Liver (tissue), 9 donors: Measurements from ENCODE around the gene FOXA3. TPM values are rescaled to one million over a fixed set of nuclear protein-coding genes. Genes with fewer than 3 reads are reported as not detected.

Source experiments
- DNase-seq: peaks from one replicate; pipeline ENCODE4 v3.0.0-alpha.2; 2017; ENCODE audit warnings: low spot score
- H3K27ac ChIP-seq, 2 donors: one replicate each; pipeline ENCODE4 v1.7.0; 2013; ENCODE audit warnings: inconsistent platforms in 2 of 2, low read length in 2 of 2, control low read depth in 1 of 2, low read depth in 1 of 2, mild to moderate bottlenecking in 1 of 2
- H3K27me3 ChIP-seq, 4 donors: one replicate each; pipeline versions ENCODE4 v1.6.1 to v1.7.0; 2013; ENCODE audit warnings: low read length in 3 of 4, inconsistent platforms in 1 of 4, mild to moderate bottlenecking in 1 of 4, moderate library complexity in 1 of 4; ENCODE audit not compliant: control insufficient read depth in 4 of 4, insufficient read depth in 4 of 4
- H3K36me3 ChIP-seq, 4 donors: one replicate each; pipeline versions ENCODE4 v1.6.1 to v1.7.0; 2013; ENCODE audit warnings: low read length in 3 of 4, mild to moderate bottlenecking in 3 of 4, low read depth in 1 of 4, moderate library complexity in 1 of 4; ENCODE audit not compliant: control insufficient read depth in 4 of 4, insufficient read depth in 3 of 4
- H3K4me1 ChIP-seq, 4 donors: one replicate each; pipeline versions ENCODE4 v1.6.1 to v1.7.0; 2013; ENCODE audit warnings: low read length in 3 of 4, mild to moderate bottlenecking in 3 of 4, moderate library complexity in 1 of 4; ENCODE audit not compliant: control insufficient read depth in 4 of 4, insufficient read depth in 4 of 4
- H3K4me3 ChIP-seq, 3 donors: one replicate each; pipeline versions ENCODE4 v1.6.1 to v1.7.0; 2013; ENCODE audit warnings: low read length in 3 of 3, control low read depth in 1 of 3, low read depth in 1 of 3, mild to moderate bottlenecking in 1 of 3
- H3K9ac ChIP-seq, 2 donors: one replicate each; pipeline ENCODE4 v1.7.0; 2013; ENCODE audit warnings: low read length in 2 of 2, mild to moderate bottlenecking in 2 of 2, moderate library complexity in 2 of 2, control low read depth in 1 of 2, low read depth in 1 of 2
- H3K9me3 ChIP-seq, 4 donors: one replicate each; pipeline versions ENCODE4 v1.6.1 to v1.7.0; 2013; ENCODE audit warnings: low read length in 3 of 4; ENCODE audit not compliant: control insufficient read depth in 4 of 4
- EGR1 ChIP-seq, 2 donors: IDR thresholded peaks; 2 replicates each; pipeline ENCODE4 v1.6.1; 2016 to 2018; ENCODE audit warnings: antibody characterized with exemption in 2 of 2, low read depth in 2 of 2
- FOXA1 ChIP-seq: IDR thresholded peaks from 2 replicates; pipeline ENCODE4 v1.6.1; 2016; ENCODE audit warnings: antibody characterized with exemption
- FOXA2 ChIP-seq: IDR thresholded peaks from 2 replicates; pipeline ENCODE4 v1.6.1; 2016; ENCODE audit warnings: antibody characterized with exemption
- GABPA ChIP-seq, 2 donors: IDR thresholded peaks in 1 of 2; conservative IDR thresholded peaks in 1 of 2; 2 replicates each; pipeline ENCODE4 v1.6.1; 2016; ENCODE audit warnings: antibody characterized with exemption in 2 of 2, mild to moderate bottlenecking in 1 of 2, moderate library complexity in 1 of 2
- HNF4A ChIP-seq, 2 donors: conservative IDR thresholded peaks; 2 replicates each; pipeline ENCODE4 v1.6.1; 2016; ENCODE audit warnings: antibody characterized with exemption in 2 of 2, mild to moderate bottlenecking in 2 of 2
- HNF4G ChIP-seq: IDR thresholded peaks from 2 replicates; pipeline ENCODE4 v1.6.1; 2016; ENCODE audit warnings: antibody characterized with exemption
- JUND ChIP-seq, 2 donors: IDR thresholded peaks; 2 replicates each; pipeline ENCODE4 v1.6.1; 2016; ENCODE audit warnings: antibody characterized with exemption in 2 of 2
- NR2F2 ChIP-seq: IDR thresholded peaks from 2 replicates; pipeline ENCODE4 v1.6.1; 2016; ENCODE audit warnings: antibody characterized with exemption
- RAD21 ChIP-seq, 2 donors: IDR thresholded peaks; 2 replicates each; pipeline ENCODE4 v1.6.1; 2016; ENCODE audit warnings: antibody characterized with exemption in 2 of 2, mild to moderate bottlenecking in 2 of 2
- RXRA ChIP-seq, 2 donors: IDR thresholded peaks; 2 replicates each; pipeline ENCODE4 v1.6.1; 2017 to 2018; ENCODE audit warnings: antibody characterized with exemption in 2 of 2, mild to moderate bottlenecking in 1 of 2
- SP1 ChIP-seq: IDR thresholded peaks from 2 replicates; pipeline ENCODE4 v1.6.1; 2018; ENCODE audit warnings: antibody characterized with exemption, mild to moderate bottlenecking
- TAF1 ChIP-seq: conservative IDR thresholded peaks from 2 replicates; pipeline ENCODE4 v1.6.1; 2016; ENCODE audit warnings: antibody characterized with exemption, mild to moderate bottlenecking
- YY1 ChIP-seq: IDR thresholded peaks from 2 replicates; pipeline ENCODE4 v1.6.1; 2016; ENCODE audit warnings: antibody characterized with exemption, mild to moderate bottlenecking
- WGBS: extraction: QIAGEN DNeasy Blood & Tissue Kit; methylation state at CpG from one replicate; pipeline ENCODE4 v1.1.7; 2013; 5-methylcytosine and 5-hydroxymethylcytosine counted together
- polyA plus RNA-seq, 2 donors: library from polyadenylated mRNA; stranded (reverse) in 1 of 2; unstranded in 1 of 2; fragments of 200-250 nt in 1 of 2; fragments of >200 nt in 1 of 2; fragmentation: Nextera tagmentation in 1 of 2; extraction: Ambion mirVana in 1 of 2; gene quantifications; one replicate each; pipeline versions ENCODE4 v1.2.1 to v1.2.3, GENCODE V29; 2013 to 2015
- total RNA-seq, 2 donors: library from RNA; depleted of rRNA; stranded (reverse); fragments of >200 nt; gene quantifications; one replicate each; pipeline ENCODE4 v1.2.3, GENCODE V29; 2014
- TF ChIP-seq, protein P1 (sequence below): IDR thresholded peaks from 2 replicates; pipeline ENCODE4 v1.6.1; 2016; ENCODE audit warnings: antibody characterized with exemption, mild to moderate bottlenecking
- TF ChIP-seq, protein P2 (sequence below): IDR thresholded peaks from 2 replicates; pipeline ENCODE4 v1.6.1; 2016; ENCODE audit warnings: antibody characterized with exemption
- TF ChIP-seq, protein P3 (sequence below): fragments of 150-350 bp; IDR thresholded peaks from 2 replicates; pipeline ENCODE4 v1.5.1; 2017; ENCODE audit warnings: improper control_type of control experiment, low read depth, low read length; ENCODE audit not compliant: missing input control
- TF ChIP-seq, protein P4 (sequence below): IDR thresholded peaks from 2 replicates; pipeline ENCODE4 v1.6.1; 2016; ENCODE audit warnings: antibody characterized with exemption
- TF ChIP-seq, protein P5 (sequence below): IDR thresholded peaks from 2 replicates; pipeline ENCODE4 v1.6.1; 2016; ENCODE audit warnings: antibody characterized with exemption
- donor health status: healthy.
- donor health status: healthy.
- donor health status: healthy.
- donor health status: healthy.
- donor health status: healthy.

Gene FOXA3
- total and polyA plus RNA-seq, 4 donors, result 11.5 to 37.1 (median 21.6) TPM

DNA sequence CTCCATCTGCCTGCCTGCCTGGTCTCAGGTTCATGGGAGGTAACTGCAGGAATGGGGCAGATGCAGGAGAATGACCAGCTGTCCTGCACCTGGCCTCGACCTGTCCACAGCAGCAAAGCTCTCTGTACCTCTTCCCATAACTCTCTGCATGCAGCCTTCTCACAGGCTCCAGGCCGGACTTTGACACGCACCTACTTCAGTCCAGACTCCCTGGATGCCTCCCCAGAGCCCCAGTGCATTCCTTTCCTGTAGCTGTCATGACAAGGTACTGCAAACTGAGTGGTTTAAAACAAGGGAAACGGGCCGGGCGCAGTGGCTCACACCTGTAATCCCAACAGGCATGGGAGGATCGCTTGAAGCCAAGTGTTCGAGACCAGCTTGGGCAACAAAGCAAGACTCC lies 47.2 kb downstream of the FOXA3 start:
- Histone ChIP-seq H3K27ac (no peak overlapping the region), H3K9ac (no peak overlapping the region), H3K36me3 (no peaks in the 10 kb centered on the region), H3K9me3 (no peaks in the 10 kb centered on the region), H3K4me1 (no peaks in the 10 kb centered on the region), H3K27me3 (no peaks in the 10 kb centered on the region), H3K4me3 (no peak overlapping the region)
- TF ChIP-seq, protein P1, sequence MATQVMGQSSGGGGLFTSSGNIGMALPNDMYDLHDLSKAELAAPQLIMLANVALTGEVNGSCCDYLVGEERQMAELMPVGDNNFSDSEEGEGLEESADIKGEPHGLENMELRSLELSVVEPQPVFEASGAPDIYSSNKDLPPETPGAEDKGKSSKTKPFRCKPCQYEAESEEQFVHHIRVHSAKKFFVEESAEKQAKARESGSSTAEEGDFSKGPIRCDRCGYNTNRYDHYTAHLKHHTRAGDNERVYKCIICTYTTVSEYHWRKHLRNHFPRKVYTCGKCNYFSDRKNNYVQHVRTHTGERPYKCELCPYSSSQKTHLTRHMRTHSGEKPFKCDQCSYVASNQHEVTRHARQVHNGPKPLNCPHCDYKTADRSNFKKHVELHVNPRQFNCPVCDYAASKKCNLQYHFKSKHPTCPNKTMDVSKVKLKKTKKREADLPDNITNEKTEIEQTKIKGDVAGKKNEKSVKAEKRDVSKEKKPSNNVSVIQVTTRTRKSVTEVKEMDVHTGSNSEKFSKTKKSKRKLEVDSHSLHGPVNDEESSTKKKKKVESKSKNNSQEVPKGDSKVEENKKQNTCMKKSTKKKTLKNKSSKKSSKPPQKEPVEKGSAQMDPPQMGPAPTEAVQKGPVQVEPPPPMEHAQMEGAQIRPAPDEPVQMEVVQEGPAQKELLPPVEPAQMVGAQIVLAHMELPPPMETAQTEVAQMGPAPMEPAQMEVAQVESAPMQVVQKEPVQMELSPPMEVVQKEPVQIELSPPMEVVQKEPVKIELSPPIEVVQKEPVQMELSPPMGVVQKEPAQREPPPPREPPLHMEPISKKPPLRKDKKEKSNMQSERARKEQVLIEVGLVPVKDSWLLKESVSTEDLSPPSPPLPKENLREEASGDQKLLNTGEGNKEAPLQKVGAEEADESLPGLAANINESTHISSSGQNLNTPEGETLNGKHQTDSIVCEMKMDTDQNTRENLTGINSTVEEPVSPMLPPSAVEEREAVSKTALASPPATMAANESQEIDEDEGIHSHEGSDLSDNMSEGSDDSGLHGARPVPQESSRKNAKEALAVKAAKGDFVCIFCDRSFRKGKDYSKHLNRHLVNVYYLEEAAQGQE, result no peak
- TF ChIP-seq, protein P2, sequence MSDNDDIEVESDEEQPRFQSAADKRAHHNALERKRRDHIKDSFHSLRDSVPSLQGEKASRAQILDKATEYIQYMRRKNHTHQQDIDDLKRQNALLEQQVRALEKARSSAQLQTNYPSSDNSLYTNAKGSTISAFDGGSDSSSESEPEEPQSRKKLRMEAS, result no peak
- TF ChIP-seq JUND (IDR thresholded peaks at IDR 0.05), result no peak
- TF ChIP-seq, protein P3, sequence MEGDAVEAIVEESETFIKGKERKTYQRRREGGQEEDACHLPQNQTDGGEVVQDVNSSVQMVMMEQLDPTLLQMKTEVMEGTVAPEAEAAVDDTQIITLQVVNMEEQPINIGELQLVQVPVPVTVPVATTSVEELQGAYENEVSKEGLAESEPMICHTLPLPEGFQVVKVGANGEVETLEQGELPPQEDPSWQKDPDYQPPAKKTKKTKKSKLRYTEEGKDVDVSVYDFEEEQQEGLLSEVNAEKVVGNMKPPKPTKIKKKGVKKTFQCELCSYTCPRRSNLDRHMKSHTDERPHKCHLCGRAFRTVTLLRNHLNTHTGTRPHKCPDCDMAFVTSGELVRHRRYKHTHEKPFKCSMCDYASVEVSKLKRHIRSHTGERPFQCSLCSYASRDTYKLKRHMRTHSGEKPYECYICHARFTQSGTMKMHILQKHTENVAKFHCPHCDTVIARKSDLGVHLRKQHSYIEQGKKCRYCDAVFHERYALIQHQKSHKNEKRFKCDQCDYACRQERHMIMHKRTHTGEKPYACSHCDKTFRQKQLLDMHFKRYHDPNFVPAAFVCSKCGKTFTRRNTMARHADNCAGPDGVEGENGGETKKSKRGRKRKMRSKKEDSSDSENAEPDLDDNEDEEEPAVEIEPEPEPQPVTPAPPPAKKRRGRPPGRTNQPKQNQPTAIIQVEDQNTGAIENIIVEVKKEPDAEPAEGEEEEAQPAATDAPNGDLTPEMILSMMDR, result no peak
- TF ChIP-seq SP1, result no peak
- no peak for TF ChIP-seq EGR1 (IDR thresholded peaks at IDR 0.05; ENCODE audit: low read depth in 2 of 2)
- no peak for TF ChIP-seq HNF4A (conservative IDR thresholded peaks at IDR 0.05)
- no peak for TF ChIP-seq FOXA2
- TF ChIP-seq HNF4G, result no peak
- no peak for TF ChIP-seq YY1
- TF ChIP-seq, protein P4, sequence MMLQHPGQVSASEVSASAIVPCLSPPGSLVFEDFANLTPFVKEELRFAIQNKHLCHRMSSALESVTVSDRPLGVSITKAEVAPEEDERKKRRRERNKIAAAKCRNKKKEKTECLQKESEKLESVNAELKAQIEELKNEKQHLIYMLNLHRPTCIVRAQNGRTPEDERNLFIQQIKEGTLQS, result no peak
- TF ChIP-seq GABPA (IDR thresholded peaks at IDR 0.05 in 1 of 2, conservative IDR thresholded peaks at IDR 0.05 in 1 of 2), result no peak
- no peak for TF ChIP-seq TAF1
- TF ChIP-seq RXRA (IDR thresholded peaks at IDR 0.05), result no peak
- 52% methylated on average over 8 of the region's 8 CpGs for WGBS
- no peak for DNase-seq

DNA sequence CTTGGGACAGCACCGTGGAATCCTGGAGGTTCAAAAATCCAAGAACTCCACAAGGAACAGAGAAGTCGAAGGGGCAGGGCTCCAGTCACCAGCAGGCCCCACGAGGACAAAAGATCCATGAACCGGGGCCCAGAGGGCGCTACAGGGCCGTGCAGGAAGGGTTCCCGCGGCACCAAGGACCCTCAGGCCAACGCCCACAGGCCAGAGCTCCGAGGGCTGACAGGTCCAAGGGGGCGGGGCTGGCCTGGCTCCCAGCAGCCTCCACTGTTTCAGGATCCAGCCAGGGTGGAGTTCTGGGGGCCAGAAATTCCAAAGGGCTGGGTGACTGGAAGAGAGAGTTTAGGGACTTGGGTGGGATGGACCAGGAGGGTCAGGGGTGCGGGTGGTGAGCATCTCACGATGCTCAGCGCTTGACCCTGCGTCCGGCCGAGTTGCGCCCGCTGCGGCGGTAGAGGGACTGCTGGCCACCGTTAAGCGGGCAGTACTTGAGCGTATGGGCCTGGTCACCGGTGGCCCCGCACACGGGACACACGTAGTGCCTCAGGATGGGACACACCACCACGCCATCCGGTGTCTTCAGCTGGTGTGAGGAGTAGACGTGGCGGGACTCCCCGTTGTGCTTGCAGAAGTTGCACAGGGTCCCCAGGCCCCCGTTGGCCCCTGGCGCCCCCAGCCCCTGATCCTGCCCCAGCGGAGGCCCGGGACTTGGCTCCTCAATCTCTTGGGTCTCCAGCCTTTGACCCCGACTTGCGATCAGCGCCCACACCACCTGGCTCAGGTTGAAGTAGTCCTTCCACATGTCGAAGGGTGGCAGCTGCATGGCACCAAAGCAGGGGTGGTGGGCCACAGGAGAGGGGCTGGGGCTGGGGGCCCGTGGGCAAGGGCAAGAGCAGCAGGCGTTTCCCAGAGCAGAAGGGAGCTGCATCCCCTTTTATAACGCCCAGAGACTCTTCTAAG lies 50.0 kb downstream of the FOXA3 start, which contains the start of gene NANOS2:
Gene NANOS2, minus strand, starts transcription at position 905 of the 957 bp plus-strand sequence. Its CDS starts 85 bp downstream, at position 820.
- no peak within 1 kb of the TSS for H3K4me3 ChIP-seq
- H3K9me3 ChIP-seq, result no peaks in the 10 kb centered on the region
- H3K4me1 ChIP-seq, result no peaks in the 10 kb centered on the region
- DNase-seq, result no peak
- H3K36me3 ChIP-seq, result no peaks in the 10 kb centered on the region
- no peak for TF ChIP-seq RAD21 (IDR thresholded peaks at IDR 0.05)
- no peak for TF ChIP-seq NR2F2
- TF ChIP-seq YY1, result no peak
- TF ChIP-seq, protein P5, sequence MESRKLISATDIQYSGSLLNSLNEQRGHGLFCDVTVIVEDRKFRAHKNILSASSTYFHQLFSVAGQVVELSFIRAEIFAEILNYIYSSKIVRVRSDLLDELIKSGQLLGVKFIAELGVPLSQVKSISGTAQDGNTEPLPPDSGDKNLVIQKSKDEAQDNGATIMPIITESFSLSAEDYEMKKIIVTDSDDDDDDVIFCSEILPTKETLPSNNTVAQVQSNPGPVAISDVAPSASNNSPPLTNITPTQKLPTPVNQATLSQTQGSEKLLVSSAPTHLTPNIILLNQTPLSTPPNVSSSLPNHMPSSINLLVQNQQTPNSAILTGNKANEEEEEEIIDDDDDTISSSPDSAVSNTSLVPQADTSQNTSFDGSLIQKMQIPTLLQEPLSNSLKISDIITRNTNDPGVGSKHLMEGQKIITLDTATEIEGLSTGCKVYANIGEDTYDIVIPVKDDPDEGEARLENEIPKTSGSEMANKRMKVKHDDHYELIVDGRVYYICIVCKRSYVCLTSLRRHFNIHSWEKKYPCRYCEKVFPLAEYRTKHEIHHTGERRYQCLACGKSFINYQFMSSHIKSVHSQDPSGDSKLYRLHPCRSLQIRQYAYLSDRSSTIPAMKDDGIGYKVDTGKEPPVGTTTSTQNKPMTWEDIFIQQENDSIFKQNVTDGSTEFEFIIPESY, result no peak
- TF ChIP-seq, protein P1, result no peak
- no peak for TF ChIP-seq HNF4G
- TF ChIP-seq FOXA2, result no peak
- TF ChIP-seq FOXA1, result no peak
- TF ChIP-seq SP1, result no peak
- H3K9ac ChIP-seq, result no peak within 1 kb of the TSS
- no peak within 1 kb of the TSS for H3K27ac ChIP-seq
- WGBS, result 62% methylated on average over 44 of the region's 44 CpGs
- no peaks in the 10 kb centered on the region for H3K27me3 ChIP-seq
